Endothelial cell of umbilical vein (primary cell): Measurements from ENCODE around the gene POLR1D.

ENCODE experiments used
- EZH2 ChIP-seq: IDR thresholded peaks from 2 replicates; pipeline ENCODE4 v1.6.1; 2012; ENCODE audit warnings: borderline replicate concordance, low read depth, mild to moderate bottlenecking, moderate library complexity, low read length, inconsistent platforms; ENCODE audit not compliant: severe bottlenecking
- JUN ChIP-seq: IDR thresholded peaks from 2 replicates; pipeline ENCODE4 v1.6.1; 2011; ENCODE audit warnings: borderline replicate concordance, low read depth; ENCODE audit not compliant: insufficient read length, insufficient read depth
- POLR2A ChIP-seq: IDR thresholded peaks from 2 replicates; pipeline ENCODE4 v1.6.1; 2012; ENCODE audit warnings: low read depth, mild to moderate bottlenecking, control low read depth, low read length
- TF ChIP-seq, protein P1 (sequence below), 2 donors: IDR thresholded peaks; 1 replicate in 1 of 2; 2 replicates in 1 of 2; pipeline ENCODE4 v1.5.1; 2011; ENCODE audit warnings: low read length in 2 of 2, mild to moderate bottlenecking in 2 of 2, moderate library complexity in 2 of 2, control low read depth in 1 of 2, inconsistent platforms in 1 of 2, low read depth in 1 of 2; ENCODE audit not compliant: insufficient read depth in 1 of 2; ENCODE audit errors: extremely low read depth in 1 of 2
- TF ChIP-seq, protein P2 (sequence below): IDR thresholded peaks from 2 replicates; pipeline ENCODE4 v1.6.1; 2011; ENCODE audit not compliant: insufficient read depth, insufficient read length

DNA sequence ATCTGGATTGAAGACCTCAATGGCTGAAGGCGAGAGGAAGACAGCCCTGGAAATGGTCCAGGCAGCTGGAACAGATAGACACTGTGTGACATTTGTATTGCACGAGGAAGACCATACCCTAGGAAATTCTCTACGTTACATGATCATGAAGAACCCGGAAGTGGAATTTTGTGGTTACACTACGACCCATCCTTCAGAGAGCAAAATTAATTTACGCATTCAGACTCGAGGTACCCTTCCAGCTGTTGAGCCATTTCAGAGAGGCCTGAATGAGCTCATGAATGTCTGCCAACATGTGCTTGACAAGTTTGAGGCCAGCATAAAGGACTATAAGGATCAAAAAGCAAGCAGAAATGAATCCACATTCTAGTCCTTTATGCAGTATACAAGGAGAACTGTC, 1.2 kb downstream of the POLR1D start:
- TF ChIP-seq, protein P1, sequence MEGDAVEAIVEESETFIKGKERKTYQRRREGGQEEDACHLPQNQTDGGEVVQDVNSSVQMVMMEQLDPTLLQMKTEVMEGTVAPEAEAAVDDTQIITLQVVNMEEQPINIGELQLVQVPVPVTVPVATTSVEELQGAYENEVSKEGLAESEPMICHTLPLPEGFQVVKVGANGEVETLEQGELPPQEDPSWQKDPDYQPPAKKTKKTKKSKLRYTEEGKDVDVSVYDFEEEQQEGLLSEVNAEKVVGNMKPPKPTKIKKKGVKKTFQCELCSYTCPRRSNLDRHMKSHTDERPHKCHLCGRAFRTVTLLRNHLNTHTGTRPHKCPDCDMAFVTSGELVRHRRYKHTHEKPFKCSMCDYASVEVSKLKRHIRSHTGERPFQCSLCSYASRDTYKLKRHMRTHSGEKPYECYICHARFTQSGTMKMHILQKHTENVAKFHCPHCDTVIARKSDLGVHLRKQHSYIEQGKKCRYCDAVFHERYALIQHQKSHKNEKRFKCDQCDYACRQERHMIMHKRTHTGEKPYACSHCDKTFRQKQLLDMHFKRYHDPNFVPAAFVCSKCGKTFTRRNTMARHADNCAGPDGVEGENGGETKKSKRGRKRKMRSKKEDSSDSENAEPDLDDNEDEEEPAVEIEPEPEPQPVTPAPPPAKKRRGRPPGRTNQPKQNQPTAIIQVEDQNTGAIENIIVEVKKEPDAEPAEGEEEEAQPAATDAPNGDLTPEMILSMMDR (IDR thresholded peaks at IDR 0.05; ENCODE audit: extremely low read depth in 1 of 2, insufficient read depth in 1 of 2, low read depth in 1 of 2, low read length in 2 of 2) = no peak
- TF ChIP-seq JUN = no peak
- no peak for TF ChIP-seq POLR2A
- no peak for TF ChIP-seq EZH2
- TF ChIP-seq, protein P2, sequence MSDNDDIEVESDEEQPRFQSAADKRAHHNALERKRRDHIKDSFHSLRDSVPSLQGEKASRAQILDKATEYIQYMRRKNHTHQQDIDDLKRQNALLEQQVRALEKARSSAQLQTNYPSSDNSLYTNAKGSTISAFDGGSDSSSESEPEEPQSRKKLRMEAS = no peak
